Measurements from ENCODE around the gene CENPI. TPM values are rescaled to one million over a fixed set of nuclear protein-coding genes. Genes with fewer than 3 reads are reported as not detected.

CENPI gene
- total RNA-seq, result 26.0 and 32.4 TPM in 2 replicates

GRCh38 chrX:101097546-101098453 lies at the start of gene CENPI:
TSS of gene CENPI (plus strand) at chrX:101098204. CDS start at chrX:101101071, 2,867 bp downstream.

GRCh38 chrX:101051549-101052302 lies 46.3 kb upstream of the CENPI start, which contains the start of gene TRMT2B:
TSS of gene TRMT2B (minus strand) at chrX:101052111. CDS start at chrX:101042289, 9,822 bp downstream.

GRCh38 chrX:101078716-101079598 lies 19.0 kb upstream of the CENPI start, which contains the start of gene TMEM35A:
TSS of gene TMEM35A (plus strand) at chrX:101078879. CDS start at chrX:101079003, 124 bp downstream.

Other genes starting within 250 kb of the CENPI start
- gene NOX1, start 223.8 kb upstream of the CENPI start, total RNA-seq, result not detected in 2 replicates
- under 0.01 and 0.15 TPM in 2 replicates for gene XKRX, start 169.3 kb upstream of the CENPI start, total RNA-seq
- gene ARL13A, start 128.5 kb upstream of the CENPI start, total RNA-seq, result not detected in 2 replicates
- gene TRMT2B, start 46.1 kb upstream of the CENPI start, total RNA-seq, result 14.3 and 27.2 TPM in 2 replicates
- gene TMEM35A, start 19.3 kb upstream of the CENPI start, total RNA-seq, result 6.1 and 6.5 TPM in 2 replicates
- 0.15 and 0.32 TPM in 2 replicates for gene DRP2, start 121.6 kb downstream of the CENPI start, total RNA-seq
- 0.30 and 1.6 TPM in 2 replicates for gene TAF7L, start 193.1 kb downstream of the CENPI start, total RNA-seq